Activated T-helper 1 cell treated with anti-CD3 and anti-CD28 coated beads, Interleukin-12 subunit alpha, Interleukin-12 subunit beta, Interleukin-2, Interleukin-4 antibody, amounts not matched to agents 30 ng/mL and 10 ng/mL and 1 ng/mL, durations not matched to agents 14 hours and 24 hours and 36 hours (primary cell): ENCODE data around the gene CDK15. TPM values are rescaled to one million over a fixed set of nuclear protein-coding genes. Genes with fewer than 3 reads are reported as not detected.
A peak's percentile ranks its signal among the peaks of the same experiment; 100 is the strongest.

ENCODE experiments used
- DNase-seq: peaks from one replicate; pipeline ENCODE4 v3.0.0; 2021; ENCODE audit warnings: low spot score
- H3K27ac Mint-ChIP-seq: one replicate; pipeline ENCODE4 v1.8.0; 2021; ENCODE audit warnings: mild to moderate bottlenecking, mixed read lengths
- H3K27me3 Mint-ChIP-seq: one replicate; pipeline ENCODE4 v1.8.0; 2022; ENCODE audit warnings: mild to moderate bottlenecking, moderate library complexity, mixed read lengths; ENCODE audit not compliant: insufficient read depth
- H3K36me3 Mint-ChIP-seq: one replicate; pipeline ENCODE4 v1.8.0; 2021; ENCODE audit warnings: low read depth, mixed read lengths
- H3K4me1 Mint-ChIP-seq: one replicate; pipeline ENCODE4 v1.8.0; 2021; ENCODE audit warnings: low read depth, mixed read lengths
- H3K4me3 Mint-ChIP-seq: one replicate; pipeline ENCODE4 v1.8.0; 2021; ENCODE audit warnings: mild to moderate bottlenecking, moderate library complexity, mixed read lengths
- H3K9me3 Mint-ChIP-seq: one replicate; pipeline ENCODE4 v1.8.0; 2021; ENCODE audit warnings: mixed read lengths
- intact Hi-C: fragments of 100-400 bp; cut with micrococcal nuclease; formaldehyde crosslinking; loops from one replicate; pipeline ENCODE4 v1.15.1; 2024
- total RNA-seq: library from RNA; stranded (reverse); gene quantifications from 2 replicates; pipeline ENCODE4 v1.2.3, GENCODE V29; 2022

CDK15 gene
- total RNA-seq, 1 donor from 2014 or later = not detected

- no peak for DNase-seq
- no peaks in the 10 kb centered on the region for H3K9me3 Mint-ChIP-seq
- H3K27me3 Mint-ChIP-seq = peaks cover 39% of the 10 kb centered on the region
- H3K36me3 Mint-ChIP-seq = no peaks in the 10 kb centered on the region
- no peak overlapping the region for H3K4me3 Mint-ChIP-seq
- intact Hi-C loops = no loop called here
- no peak overlapping the region for H3K27ac Mint-ChIP-seq
- H3K4me1 Mint-ChIP-seq = no peaks in the 10 kb centered on the region
Observed at GRCh38 chr2:201888426-201888800, 82.1 kb downstream of the CDK15 start.

GRCh38 chr2:201890453-201890852 lies 84.1 kb downstream of the CDK15 start:
- DNase-seq = no peak
- intact Hi-C loops = no loop called here
- no peaks in the 10 kb centered on the region for H3K4me1 Mint-ChIP-seq
- peaks cover 27% of the 10 kb centered on the region for H3K27me3 Mint-ChIP-seq
- H3K27ac Mint-ChIP-seq = no peak overlapping the region
- H3K9me3 Mint-ChIP-seq = no peaks in the 10 kb centered on the region
- H3K4me3 Mint-ChIP-seq = no peak overlapping the region
- no peaks in the 10 kb centered on the region for H3K36me3 Mint-ChIP-seq

DNA sequence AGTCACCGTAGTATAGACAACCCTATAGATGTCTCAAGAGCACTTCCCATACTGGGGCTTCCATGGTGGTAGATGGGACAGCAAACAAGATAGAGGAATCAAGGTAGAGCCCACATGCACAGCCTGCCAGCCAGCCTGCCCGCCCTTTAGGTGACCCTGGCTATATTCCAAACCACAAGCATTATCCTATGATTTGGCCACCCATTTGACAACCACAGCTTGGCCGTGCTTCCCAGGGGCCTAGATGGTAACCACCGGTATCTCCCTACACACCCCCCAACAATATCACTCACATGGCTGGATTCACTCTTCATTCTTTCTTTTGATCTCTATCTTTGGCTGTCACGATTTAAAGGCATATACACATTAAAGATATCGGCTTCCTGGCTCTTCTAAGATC lies 85.3 kb downstream of the CDK15 start:
- H3K27me3 Mint-ChIP-seq = peaks cover 28% of the 10 kb centered on the region
- no peaks in the 10 kb centered on the region for H3K4me1 Mint-ChIP-seq
- DNase-seq = no peak
- no peak overlapping the region for H3K4me3 Mint-ChIP-seq
- no peaks in the 10 kb centered on the region for H3K36me3 Mint-ChIP-seq
- no peak overlapping the region for H3K27ac Mint-ChIP-seq
- intact Hi-C loops = no loop called here
- H3K9me3 Mint-ChIP-seq = no peaks in the 10 kb centered on the region

DNA sequence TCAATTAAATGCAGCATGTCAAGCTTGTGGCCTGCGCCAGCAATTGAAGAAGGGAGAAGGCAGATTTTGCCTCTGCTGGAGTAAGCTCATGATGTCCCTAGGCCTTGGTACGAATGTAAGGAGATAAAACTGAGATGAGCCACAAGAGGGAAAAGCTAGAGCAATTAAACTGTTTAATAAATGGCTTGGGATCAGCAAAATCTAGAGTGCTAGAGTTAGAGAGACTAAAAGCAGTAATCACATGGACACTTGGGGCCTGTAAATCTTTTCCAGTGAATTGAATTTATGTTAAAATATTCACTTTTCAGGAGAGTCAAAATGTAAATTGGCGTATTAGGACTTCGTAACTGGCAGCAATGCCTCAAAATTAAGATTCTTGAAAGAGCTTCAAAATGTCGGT lies 86.2 kb downstream of the CDK15 start:
- Mint-ChIP-seq H3K36me3 (no peaks in the 10 kb centered on the region), H3K9me3 (no peaks in the 10 kb centered on the region), H3K4me3 (no peak overlapping the region), H3K27ac (no peak overlapping the region), H3K27me3 (peaks cover 25% of the 10 kb centered on the region), H3K4me1 (no peaks in the 10 kb centered on the region)
- no peak for DNase-seq
- intact Hi-C loops = no loop called here

DNA sequence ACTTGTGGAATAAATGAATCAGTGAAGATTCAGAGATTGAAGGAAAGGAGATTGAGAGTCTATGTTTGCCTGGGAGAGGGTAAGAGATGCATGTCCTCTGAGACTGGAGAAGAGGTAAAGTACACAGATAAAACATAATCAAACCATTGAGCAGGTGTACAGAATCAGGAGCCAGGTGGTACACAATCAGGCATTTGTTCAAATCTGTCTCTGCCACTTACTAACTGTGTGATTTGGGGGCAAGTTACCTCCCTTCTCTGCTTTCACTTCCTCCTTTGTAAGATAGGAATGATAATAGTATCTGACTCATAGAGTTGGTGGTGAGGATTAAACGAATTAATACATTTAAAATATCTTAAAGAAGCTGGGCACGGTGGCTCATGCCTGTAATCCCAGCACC lies 94.0 kb downstream of the CDK15 start:
- H3K4me3 Mint-ChIP-seq = no peak overlapping the region
- peaks cover 18% of the 10 kb centered on the region for H3K4me1 Mint-ChIP-seq
- no peak overlapping the region for H3K27ac Mint-ChIP-seq
- no peak for DNase-seq
- no peaks in the 10 kb centered on the region for H3K36me3 Mint-ChIP-seq
- intact Hi-C loops = no loop called here
- H3K9me3 Mint-ChIP-seq = no peaks in the 10 kb centered on the region
- peaks cover 20% of the 10 kb centered on the region for H3K27me3 Mint-ChIP-seq

GRCh38 chr2:201901786-201902185 lies 95.4 kb downstream of the CDK15 start:
- no peak overlapping the region for H3K27ac Mint-ChIP-seq
- H3K36me3 Mint-ChIP-seq = no peaks in the 10 kb centered on the region
- DNase-seq = no peak
- no peaks in the 10 kb centered on the region for H3K9me3 Mint-ChIP-seq
- intact Hi-C loops = no loop called here
- peaks cover 18% of the 10 kb centered on the region for H3K4me1 Mint-ChIP-seq
- H3K27me3 Mint-ChIP-seq = peaks cover 25% of the 10 kb centered on the region
- no peak overlapping the region for H3K4me3 Mint-ChIP-seq

DNA sequence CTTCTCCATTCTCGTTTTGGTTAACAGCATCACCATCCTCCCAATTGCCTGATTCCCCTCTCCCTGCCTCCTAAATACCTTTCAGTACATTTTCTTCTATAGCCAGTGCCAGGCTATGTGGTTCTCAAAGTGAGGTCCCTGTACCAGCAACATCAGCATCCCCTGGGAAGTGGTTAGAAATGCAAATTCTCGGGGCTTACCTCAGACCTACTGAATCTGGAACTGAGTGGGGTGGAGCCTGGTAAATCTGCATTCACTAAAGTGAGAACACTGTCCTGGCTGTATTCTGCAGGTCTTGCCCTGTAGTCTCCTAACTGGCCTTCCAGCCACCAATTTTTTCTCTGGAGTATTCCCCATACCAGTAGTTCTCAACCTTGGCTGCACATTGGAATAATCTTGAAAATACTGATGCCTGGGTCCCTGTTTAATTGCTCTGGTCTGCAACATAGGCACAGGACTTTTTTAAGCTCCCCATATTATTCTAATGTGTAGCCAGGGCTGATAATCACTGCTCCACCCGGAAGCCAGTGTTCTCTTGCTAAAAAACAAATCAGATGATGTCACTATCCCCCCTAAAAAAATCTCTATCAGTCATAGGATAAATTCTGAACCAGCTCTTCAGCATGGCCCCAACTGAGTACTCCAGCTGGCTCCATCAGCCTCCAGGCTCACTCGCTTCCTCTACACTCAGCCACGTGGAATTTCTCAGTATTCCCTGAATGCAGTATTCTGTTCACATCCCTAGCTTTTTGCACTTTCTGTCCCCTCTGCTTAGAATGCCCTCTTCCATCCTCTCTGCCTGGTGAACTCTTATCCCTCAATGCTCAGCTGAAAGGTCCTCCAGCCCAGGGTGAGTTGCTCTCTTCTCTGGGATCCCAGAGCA lies 98.4 kb downstream of the CDK15 start:
- Mint-ChIP-seq H3K4me1 (peaks cover 26% of the 10 kb centered on the region), H3K27me3 (peaks cover 31% of the 10 kb centered on the region), H3K27ac (no peak overlapping the region), H3K9me3 (no peaks in the 10 kb centered on the region), H3K4me3 (no peak overlapping the region), H3K36me3 (no peaks in the 10 kb centered on the region)
- intact Hi-C loops = no loop called here
- DNase-seq = no peak

- Mint-ChIP-seq H3K4me3 (no peak overlapping the region), H3K36me3 (no peaks in the 10 kb centered on the region), H3K27me3 (peaks cover 30% of the 10 kb centered on the region), H3K4me1 (peaks cover 24% of the 10 kb centered on the region), H3K27ac (no peak overlapping the region), H3K9me3 (no peaks in the 10 kb centered on the region)
- intact Hi-C loops = no loop called here
- DNase-seq = no peak
Observed at GRCh38 chr2:201906777-201907562, 100.6 kb downstream of the CDK15 start.

DNA sequence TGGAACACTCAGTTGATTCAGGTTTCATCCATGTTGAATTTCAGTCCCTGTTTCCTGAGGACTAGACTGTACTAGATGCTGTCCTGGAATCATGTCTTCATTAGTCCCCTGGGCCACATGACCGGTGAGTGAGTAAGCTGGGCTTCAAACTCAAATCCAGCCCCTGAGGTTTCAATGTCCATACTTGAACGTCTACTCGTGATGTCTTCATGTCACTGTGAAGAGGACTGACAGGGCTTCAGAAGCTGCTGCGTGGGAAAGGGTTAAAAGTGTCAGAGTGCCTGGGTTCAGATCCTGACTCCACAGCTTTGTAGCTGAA lies 101.2 kb downstream of the CDK15 start:
- no peak for DNase-seq
- intact Hi-C loops = no loop called here
- no peak overlapping the region for H3K4me3 Mint-ChIP-seq

GRCh38 chr2:201908901-201909300 lies 102.6 kb downstream of the CDK15 start:
- Mint-ChIP-seq H3K9me3 (no peaks in the 10 kb centered on the region), H3K27me3 (peaks cover 31% of the 10 kb centered on the region), H3K36me3 (no peaks in the 10 kb centered on the region), H3K4me1 (peaks cover 24% of the 10 kb centered on the region), H3K4me3 (no peak overlapping the region), H3K27ac (no peak overlapping the region)
- intact Hi-C loops = no loop called here
- DNase-seq = no peak

More for the DNA sequence above, 101.2 kb downstream of the CDK15 start:
- H3K9me3 Mint-ChIP-seq = no peaks in the 10 kb centered on the region
- H3K4me1 Mint-ChIP-seq = peaks cover 24% of the 10 kb centered on the region
- H3K27ac Mint-ChIP-seq = no peak overlapping the region
- H3K36me3 Mint-ChIP-seq = no peaks in the 10 kb centered on the region
- H3K27me3 Mint-ChIP-seq = peaks cover 30% of the 10 kb centered on the region

DNA sequence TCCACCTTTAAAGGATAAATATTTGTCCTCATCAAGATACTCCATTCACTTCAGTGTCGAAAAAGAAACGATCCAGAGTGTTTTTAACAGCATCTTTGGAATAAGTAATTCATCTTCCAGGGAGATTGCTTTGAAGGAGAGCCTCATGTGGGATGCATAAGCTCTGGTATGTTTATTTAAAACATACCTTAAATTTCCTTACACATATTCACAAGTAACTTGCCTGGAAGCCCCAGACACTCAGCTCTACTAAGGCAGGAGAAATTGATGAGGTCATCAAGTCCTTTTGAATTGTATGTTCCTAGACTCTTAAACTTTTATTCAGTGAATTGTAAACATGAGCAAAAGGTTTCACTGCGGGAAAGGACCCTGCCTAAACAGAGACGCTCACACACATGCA lies 103.0 kb downstream of the CDK15 start:
- no peak overlapping the region for H3K27ac Mint-ChIP-seq
- no peak for DNase-seq
- H3K27me3 Mint-ChIP-seq = peaks cover 31% of the 10 kb centered on the region
- H3K4me3 Mint-ChIP-seq = no peak overlapping the region
- no peaks in the 10 kb centered on the region for H3K36me3 Mint-ChIP-seq
- H3K9me3 Mint-ChIP-seq = no peaks in the 10 kb centered on the region
- peaks cover 23% of the 10 kb centered on the region for H3K4me1 Mint-ChIP-seq
- intact Hi-C loops = no loop called here

DNA sequence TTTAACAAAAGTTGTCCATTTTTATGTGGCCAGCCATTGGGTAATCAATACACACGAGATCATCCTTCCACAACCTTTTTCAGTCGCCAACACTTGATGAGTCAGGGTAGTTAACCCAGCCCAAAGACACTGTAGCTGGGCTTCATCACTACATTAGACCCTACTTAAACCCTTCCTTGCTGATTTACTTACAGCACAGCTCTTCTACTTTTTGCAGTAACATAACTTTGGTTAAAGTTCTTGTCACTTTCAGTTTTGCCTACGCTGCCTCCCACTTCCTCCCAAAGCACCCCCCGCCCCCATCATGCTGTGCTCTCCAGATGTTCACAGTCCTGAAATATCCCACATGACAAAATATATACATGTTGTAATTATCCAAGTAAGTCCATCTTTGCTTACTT lies 103.6 kb downstream of the CDK15 start:
- Mint-ChIP-seq H3K4me1 (peaks cover 17% of the 10 kb centered on the region), H3K36me3 (no peaks in the 10 kb centered on the region), H3K9me3 (no peaks in the 10 kb centered on the region), H3K27me3 (peaks cover 27% of the 10 kb centered on the region), H3K4me3 (peak overlapping the region; percentile 5), H3K27ac (peak overlapping the region; percentile 2)
- intact Hi-C loops = no loop called here
- DNase-seq = no peak

DNA sequence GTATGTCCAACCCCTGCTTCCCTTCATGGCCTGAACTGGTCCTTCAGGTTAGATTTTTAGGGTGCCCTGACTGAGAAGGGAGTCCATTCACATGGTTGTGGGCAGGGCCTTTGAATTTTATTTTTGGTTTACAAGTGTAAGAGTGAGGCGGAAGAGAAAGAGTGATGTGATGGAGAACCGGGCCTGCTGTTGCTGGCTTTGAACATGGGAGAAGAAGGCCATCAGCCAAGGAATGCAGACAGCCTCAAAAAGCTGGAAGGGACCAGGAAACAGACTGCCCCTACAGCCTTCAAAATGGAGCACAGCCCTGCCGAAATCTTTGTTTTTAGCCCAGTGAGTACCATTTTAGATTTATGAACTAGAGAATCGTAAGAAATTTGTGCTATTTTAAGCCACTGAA lies 105.0 kb downstream of the CDK15 start:
- Mint-ChIP-seq H3K27ac (no peak overlapping the region), H3K9me3 (no peaks in the 10 kb centered on the region)
- intact Hi-C loops = no loop called here

More for the DNA sequence above, 105.0 kb downstream of the CDK15 start:
- H3K36me3 Mint-ChIP-seq = no peaks in the 10 kb centered on the region
- DNase-seq = no peak
- peaks cover 21% of the 10 kb centered on the region for H3K27me3 Mint-ChIP-seq
- peaks cover 13% of the 10 kb centered on the region for H3K4me1 Mint-ChIP-seq
- no peak overlapping the region for H3K4me3 Mint-ChIP-seq
